Mesothelial cell of epicardium (in vitro differentiated cells): ENCODE data around the gene B3GNT9. TPM values are rescaled to one million over a fixed set of nuclear protein-coding genes. Genes with fewer than 3 reads are reported as not detected.

Experiments
- DNase-seq, 2 experiments: peaks; one replicate each; pipeline ENCODE4 v3.0.0; 2021; ENCODE audit warnings: low spot score in 2 of 2; ENCODE audit not compliant: unreplicated experiment in 2 of 2
- H3K27ac Mint-ChIP-seq: 2 replicates; pipeline ENCODE4 v1.8.0; 2021; ENCODE audit warnings: mixed read lengths
- H3K27me3 Mint-ChIP-seq: 2 replicates; pipeline ENCODE4 v1.8.0; 2021; ENCODE audit warnings: low read depth, mixed read lengths
- H3K36me3 Mint-ChIP-seq: 2 replicates; pipeline ENCODE4 v1.8.0; 2021; ENCODE audit warnings: mixed read lengths
- H3K4me1 Mint-ChIP-seq: 2 replicates; pipeline ENCODE4 v1.8.0; 2021; ENCODE audit warnings: mixed read lengths
- H3K4me3 Mint-ChIP-seq: 2 replicates; pipeline ENCODE4 v1.8.0; 2021; ENCODE audit warnings: mild to moderate bottlenecking, moderate library complexity, mixed read lengths
- H3K9me3 Mint-ChIP-seq: 2 replicates; pipeline ENCODE4 v1.8.0; 2021; ENCODE audit warnings: mixed read lengths
- total RNA-seq: library from RNA; stranded (reverse); gene quantifications from 3 replicates; pipeline ENCODE4 v1.2.1, GENCODE V29; 2021
- TF ChIP-seq, protein P1 (sequence below): fragments of 200-600 bp; sonication (generic); IDR thresholded peaks from one replicate; pipeline ENCODE4 v1.5.0; 2021; ENCODE audit warnings: antibody characterized with exemption; ENCODE audit not compliant: unreplicated experiment

Gene B3GNT9, protein sequence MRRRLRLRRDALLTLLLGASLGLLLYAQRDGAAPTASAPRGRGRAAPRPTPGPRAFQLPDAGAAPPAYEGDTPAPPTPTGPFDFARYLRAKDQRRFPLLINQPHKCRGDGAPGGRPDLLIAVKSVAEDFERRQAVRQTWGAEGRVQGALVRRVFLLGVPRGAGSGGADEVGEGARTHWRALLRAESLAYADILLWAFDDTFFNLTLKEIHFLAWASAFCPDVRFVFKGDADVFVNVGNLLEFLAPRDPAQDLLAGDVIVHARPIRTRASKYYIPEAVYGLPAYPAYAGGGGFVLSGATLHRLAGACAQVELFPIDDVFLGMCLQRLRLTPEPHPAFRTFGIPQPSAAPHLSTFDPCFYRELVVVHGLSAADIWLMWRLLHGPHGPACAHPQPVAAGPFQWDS
- 20.1 to 21.4 TPM (median 20.6 TPM) in 3 replicates for total RNA-seq

DNA sequence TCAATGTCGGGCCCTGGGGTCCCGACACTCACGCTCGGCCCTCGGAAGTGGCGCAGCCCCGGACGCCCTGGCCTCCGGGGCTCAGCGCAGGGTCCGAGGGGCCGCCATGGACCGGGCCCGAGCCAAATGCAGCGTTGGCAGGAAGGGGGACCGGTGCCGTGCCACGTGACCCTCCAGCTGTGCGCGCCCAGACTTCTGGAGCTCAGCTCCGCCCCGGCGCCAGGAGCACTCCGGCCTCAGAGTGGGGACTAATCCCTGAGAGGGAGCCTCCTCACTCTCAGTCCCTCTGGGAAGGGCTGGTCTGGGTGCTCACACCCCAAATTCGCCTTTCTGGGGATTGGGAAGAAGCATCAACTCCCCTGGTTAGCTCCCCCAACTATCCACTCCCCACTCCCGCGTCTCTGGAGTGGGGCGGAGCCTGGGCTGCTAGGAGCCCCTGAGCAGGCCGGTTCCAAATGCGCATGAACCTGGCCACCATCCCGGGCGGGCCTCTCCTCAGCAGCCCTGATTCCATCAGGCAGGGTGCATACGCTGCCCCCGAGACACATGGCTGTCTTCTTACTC lies at the start of gene B3GNT9:
TSS of gene B3GNT9 (minus strand) at position 166 of the 564 bp plus-strand sequence. CDS start 513 bp downstream, outside the sequence.
- peak in 1 of 2 experiments; percentile 73 for DNase-seq
- Mint-ChIP-seq H3K9me3 (no peaks in the 10 kb centered on the region), H3K27me3 (peaks cover 43% of the 10 kb centered on the region), H3K27ac (peak within 1 kb of the TSS; percentile 66), H3K4me1 (peaks cover 8% of the 10 kb centered on the region), H3K36me3 (peaks cover 10% of the 10 kb centered on the region), H3K4me3 (peak within 1 kb of the TSS; percentile 77)
- TF ChIP-seq, protein P1, sequence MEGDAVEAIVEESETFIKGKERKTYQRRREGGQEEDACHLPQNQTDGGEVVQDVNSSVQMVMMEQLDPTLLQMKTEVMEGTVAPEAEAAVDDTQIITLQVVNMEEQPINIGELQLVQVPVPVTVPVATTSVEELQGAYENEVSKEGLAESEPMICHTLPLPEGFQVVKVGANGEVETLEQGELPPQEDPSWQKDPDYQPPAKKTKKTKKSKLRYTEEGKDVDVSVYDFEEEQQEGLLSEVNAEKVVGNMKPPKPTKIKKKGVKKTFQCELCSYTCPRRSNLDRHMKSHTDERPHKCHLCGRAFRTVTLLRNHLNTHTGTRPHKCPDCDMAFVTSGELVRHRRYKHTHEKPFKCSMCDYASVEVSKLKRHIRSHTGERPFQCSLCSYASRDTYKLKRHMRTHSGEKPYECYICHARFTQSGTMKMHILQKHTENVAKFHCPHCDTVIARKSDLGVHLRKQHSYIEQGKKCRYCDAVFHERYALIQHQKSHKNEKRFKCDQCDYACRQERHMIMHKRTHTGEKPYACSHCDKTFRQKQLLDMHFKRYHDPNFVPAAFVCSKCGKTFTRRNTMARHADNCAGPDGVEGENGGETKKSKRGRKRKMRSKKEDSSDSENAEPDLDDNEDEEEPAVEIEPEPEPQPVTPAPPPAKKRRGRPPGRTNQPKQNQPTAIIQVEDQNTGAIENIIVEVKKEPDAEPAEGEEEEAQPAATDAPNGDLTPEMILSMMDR, result no peak

DNA sequence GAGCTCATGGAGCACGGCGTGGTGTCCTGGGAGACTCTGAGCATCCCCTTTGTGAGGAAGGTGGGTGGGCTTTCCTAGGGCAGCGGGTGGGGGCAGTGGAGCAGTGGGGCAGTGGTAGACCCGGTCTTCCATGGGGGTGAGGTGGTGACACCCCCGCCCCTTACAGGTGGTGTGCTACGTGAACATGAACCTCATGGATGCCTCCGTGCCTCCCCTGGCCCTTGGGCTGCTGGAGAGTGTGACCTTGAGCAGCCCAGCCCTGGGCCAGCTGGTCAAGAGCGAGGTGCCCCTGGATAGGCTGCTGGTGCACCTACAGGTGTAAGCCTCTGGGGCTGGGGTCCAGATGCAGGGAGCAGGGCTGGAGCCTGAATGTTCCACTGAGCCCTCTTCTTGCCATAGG lies 49.7 kb upstream of the B3GNT9 start:
- no peak overlapping the region for H3K27ac Mint-ChIP-seq
- no peaks in the 10 kb centered on the region for H3K9me3 Mint-ChIP-seq
- DNase-seq, result no peak
- H3K4me1 Mint-ChIP-seq, result peaks cover 6% of the 10 kb centered on the region
- H3K36me3 Mint-ChIP-seq, result peaks cover 14% of the 10 kb centered on the region
- H3K4me3 Mint-ChIP-seq, result peak overlapping the region; percentile 69
- H3K27me3 Mint-ChIP-seq, result peaks cover 5% of the 10 kb centered on the region
- TF ChIP-seq, protein P1, result no peak

DNA sequence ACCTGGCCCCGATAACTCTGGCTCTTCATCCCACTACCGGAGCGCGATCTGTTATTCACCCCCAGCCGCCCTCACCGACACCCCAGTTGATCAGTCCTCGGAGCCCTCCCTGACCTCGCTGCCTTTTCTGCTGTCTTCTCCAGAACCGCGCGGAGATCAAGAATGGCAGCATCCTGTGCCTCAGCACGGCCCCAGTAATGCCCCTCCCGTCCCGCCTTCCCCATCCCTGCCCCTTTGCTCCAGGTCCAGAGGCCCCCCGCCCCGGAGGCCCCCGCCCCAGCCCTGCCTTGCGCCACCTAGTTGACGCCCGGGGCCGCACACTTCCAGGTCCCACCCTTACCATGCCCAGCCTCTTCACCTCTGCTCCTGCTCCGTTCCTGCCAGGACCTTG lies 49.0 kb upstream of the B3GNT9 start:
- no peak for DNase-seq
- H3K9me3 Mint-ChIP-seq, result no peaks in the 10 kb centered on the region
- peak overlapping the region; percentile 69 for H3K4me3 Mint-ChIP-seq
- TF ChIP-seq, protein P1, result peak; percentile 22
- peaks cover 6% of the 10 kb centered on the region for H3K4me1 Mint-ChIP-seq
- peaks cover 5% of the 10 kb centered on the region for H3K27me3 Mint-ChIP-seq
- H3K36me3 Mint-ChIP-seq, result peaks cover 14% of the 10 kb centered on the region
- no peak overlapping the region for H3K27ac Mint-ChIP-seq

DNA sequence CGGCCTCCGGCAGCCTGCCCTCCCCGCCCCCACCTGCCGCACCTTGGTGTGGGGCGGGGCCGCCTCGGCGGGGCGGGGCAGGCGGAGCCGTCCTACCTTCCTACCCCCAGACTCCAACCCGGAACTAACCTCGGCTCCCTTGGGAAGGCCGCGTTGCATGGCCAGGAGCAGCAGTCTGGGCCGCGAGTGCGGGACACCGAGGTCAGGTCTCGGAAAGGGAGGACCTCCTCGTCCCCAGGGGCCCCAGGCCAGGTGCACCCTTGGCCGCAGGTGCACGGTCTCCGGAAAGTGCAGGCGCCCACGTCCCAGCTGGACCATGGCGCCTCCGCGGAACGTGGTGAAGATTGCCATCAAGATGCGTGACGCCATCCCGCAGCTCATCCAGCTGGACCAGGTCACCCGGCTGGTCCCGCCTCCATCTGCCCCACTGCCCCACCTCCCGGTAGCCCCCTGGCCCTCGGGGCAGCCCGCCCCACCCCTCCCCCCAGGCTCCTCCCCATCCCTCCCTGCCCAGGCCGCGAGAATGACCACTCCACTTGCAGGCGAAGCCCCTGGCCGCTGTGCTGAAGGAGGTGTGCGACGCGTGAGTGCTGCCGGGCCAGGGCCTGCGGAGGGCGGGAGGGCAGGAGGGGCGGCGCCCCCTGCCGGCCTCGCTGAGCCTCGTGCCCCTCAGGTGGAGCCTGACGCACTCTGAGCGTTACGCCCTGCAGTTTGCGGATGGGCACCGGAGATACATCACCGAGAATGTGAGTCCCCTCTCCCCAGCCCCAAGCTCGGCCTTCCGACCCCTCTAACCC lies 48.4 kb upstream of the B3GNT9 start, which contains the start of gene ELMO3:
TSS of gene ELMO3 (plus strand) at position 121 of the 797 bp plus-strand sequence. CDS start at position 317, 196 bp downstream.
- H3K27me3 Mint-ChIP-seq, result peaks cover 5% of the 10 kb centered on the region

DNA sequence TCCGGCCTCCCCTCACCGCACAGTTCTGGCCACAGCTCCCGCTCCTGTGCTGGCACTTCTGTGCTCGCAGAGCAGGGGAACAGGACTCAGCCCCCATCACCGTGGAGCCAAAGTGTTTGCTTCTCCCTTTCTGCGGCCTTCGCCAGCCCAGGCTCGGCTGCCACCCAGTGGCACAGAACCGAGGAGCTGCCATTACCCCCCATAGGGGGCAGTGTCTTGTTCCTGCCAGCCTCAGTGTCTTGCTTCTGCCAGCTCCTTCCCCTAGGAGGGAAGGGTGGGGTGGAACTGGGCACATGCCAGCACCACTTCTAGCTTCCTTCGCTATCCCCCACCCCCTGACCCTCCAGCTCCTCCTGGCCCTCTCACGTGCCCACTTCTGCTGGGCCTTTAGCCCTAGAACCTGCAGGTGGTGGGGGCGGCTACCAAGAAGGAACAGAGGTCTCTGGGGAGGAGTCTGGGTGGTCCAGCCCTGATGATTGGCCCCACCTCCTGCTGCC lies 47.5 kb upstream of the B3GNT9 start:
- Mint-ChIP-seq H3K9me3 (no peaks in the 10 kb centered on the region), H3K27me3 (peaks cover 5% of the 10 kb centered on the region), H3K4me3 (no peak overlapping the region), H3K27ac (no peak overlapping the region), H3K36me3 (peaks cover 16% of the 10 kb centered on the region), H3K4me1 (peaks cover 14% of the 10 kb centered on the region)
- DNase-seq, result no peak
- TF ChIP-seq, protein P1, result peak; percentile 19

More for the DNA sequence above, 48.4 kb upstream of the B3GNT9 start, which contains the start of gene ELMO3:
- Mint-ChIP-seq H3K4me3 (peak within 1 kb of the TSS; percentile 69), H3K9me3 (no peaks in the 10 kb centered on the region), H3K36me3 (peaks cover 14% of the 10 kb centered on the region), H3K4me1 (peaks cover 6% of the 10 kb centered on the region), H3K27ac (no peak within 1 kb of the TSS)
- peak in 1 of 2 experiments; percentile 47 for DNase-seq
- TF ChIP-seq, protein P1, result peak; percentile 60
